Measurements from ENCODE around the gene NUDT1. TPM values are rescaled to one million over a fixed set of nuclear protein-coding genes. Genes with fewer than 3 reads are reported as not detected.

The NUDT1 gene
- total RNA-seq, 1 experiment from 2014 or later = 92.6 TPM

DNA sequence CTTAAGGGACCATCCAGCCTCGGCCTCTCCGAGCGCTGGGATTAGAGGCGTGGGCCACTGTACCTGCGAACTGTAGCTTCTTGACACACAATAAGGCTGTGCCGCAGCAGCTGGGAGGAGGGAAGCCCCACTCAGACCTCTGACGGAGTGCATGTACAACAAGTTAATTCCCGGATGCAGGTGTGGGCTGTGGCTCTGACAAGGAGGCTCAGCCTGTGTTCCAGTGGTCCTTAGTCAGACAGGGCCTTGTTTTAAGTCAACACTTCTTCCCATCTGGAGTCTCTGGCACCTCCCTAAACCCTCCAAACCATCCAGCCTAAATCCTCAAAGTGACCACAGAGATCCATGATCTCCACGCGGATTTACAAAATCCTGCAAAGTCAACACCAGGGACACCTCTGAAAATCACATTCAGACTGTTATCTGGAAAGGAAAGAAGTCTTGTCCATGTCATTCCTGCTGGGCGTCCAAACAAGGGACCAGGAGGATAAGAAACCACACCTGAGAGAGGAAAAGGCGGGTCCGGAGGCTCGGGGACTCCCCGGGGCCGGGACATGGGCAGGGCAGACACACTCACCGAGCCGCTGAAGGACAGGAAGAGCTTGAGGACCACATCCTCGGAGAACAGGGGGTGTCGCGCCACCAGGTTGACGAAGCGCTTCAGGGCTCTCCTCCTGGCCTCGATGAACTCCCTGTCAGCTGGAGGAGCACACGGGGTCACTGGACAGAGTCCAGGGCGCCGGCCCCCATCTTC is 29.4 kb downstream of the NUDT1 start:
- TF ChIP-seq POLR2AphosphoS5 (IDR thresholded peaks at IDR 0.05; ENCODE audit: low read depth, low read length) = no peak
- TF ChIP-seq SIN3A (IDR thresholded peaks at IDR 0.05; ENCODE audit: borderline replicate concordance, insufficient read depth, low read depth, low read length) = no peak
- no peak for TF ChIP-seq TCF7L2 (IDR thresholded peaks at IDR 0.05; ENCODE audit: low read depth, low read length)
- TF ChIP-seq, protein P1, sequence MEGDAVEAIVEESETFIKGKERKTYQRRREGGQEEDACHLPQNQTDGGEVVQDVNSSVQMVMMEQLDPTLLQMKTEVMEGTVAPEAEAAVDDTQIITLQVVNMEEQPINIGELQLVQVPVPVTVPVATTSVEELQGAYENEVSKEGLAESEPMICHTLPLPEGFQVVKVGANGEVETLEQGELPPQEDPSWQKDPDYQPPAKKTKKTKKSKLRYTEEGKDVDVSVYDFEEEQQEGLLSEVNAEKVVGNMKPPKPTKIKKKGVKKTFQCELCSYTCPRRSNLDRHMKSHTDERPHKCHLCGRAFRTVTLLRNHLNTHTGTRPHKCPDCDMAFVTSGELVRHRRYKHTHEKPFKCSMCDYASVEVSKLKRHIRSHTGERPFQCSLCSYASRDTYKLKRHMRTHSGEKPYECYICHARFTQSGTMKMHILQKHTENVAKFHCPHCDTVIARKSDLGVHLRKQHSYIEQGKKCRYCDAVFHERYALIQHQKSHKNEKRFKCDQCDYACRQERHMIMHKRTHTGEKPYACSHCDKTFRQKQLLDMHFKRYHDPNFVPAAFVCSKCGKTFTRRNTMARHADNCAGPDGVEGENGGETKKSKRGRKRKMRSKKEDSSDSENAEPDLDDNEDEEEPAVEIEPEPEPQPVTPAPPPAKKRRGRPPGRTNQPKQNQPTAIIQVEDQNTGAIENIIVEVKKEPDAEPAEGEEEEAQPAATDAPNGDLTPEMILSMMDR (IDR thresholded peaks at IDR 0.05) = no peak
- intact Hi-C loops (cut with micrococcal nuclease; ENCODE audit: unreplicated experiment) (no loop called here), in situ Hi-C loops (cut with HindIII; ENCODE audit: low pct_unique_long_range_greater_than_20kb, low sequenced_read_pairs) (no loop called here)
- no peak for DNase-seq (ENCODE audit: low read depth, low spot score)
- H3K4me1 ChIP-seq (ENCODE audit: control insufficient read depth, insufficient read depth, low read length) = peaks cover 12% of the 10 kb centered on the region
- no peak overlapping the region for H3K4me3 ChIP-seq (ENCODE audit: low read depth in 2 of 2, low read length in 2 of 2)
- H3K36me3 ChIP-seq (ENCODE audit: control insufficient read depth, insufficient read depth, low read length) = no peaks in the 10 kb centered on the region
- no TSS peak for BruUV-seq (replicated peaks)
- CTCF ChIA-PET = interaction anchor here (0.6 kb wide), 1 partner anchor 47 kb away, joined by 3 read pairs; no protein-coding TSS in a partner anchor
- no peak for ATAC-seq
- no peaks in the 10 kb centered on the region for H3K9me3 ChIP-seq (ENCODE audit: control insufficient read depth, insufficient read depth, low read depth, low read length)
- no peak overlapping the region for H3K27ac ChIP-seq (ENCODE audit: low read length)
- POLR2A ChIA-PET = no interaction called here
- no peaks in the 10 kb centered on the region for H3K27me3 ChIP-seq (ENCODE audit: control insufficient read depth, insufficient read depth, low read length)

DNA sequence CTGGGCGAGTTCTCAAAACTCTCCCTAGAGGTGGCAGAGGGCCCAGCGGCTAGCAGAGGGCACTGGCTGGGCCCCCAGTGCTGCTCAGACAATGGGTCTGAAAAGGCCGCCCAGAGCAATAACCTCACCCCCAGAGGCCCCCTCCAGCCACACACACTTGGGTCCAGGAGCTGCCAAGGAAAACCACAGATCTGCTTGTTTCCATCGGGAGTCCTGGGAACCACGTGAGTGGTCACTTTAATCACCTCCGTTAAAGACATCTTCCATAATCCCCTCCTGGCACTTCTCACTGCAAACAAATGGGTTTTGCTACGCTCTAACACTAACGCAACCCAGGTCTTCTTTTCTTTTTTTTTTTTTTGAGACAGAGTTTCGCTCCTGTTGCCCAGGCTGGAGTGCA is 30.0 kb downstream of the NUDT1 start:
- Histone ChIP-seq H3K4me1 (ENCODE audit: control insufficient read depth, insufficient read depth, low read length) (peaks cover 7% of the 10 kb centered on the region), H3K4me3 (ENCODE audit: low read depth in 2 of 2, low read length in 2 of 2) (no peak overlapping the region), H3K36me3 (ENCODE audit: control insufficient read depth, insufficient read depth, low read length) (no peaks in the 10 kb centered on the region), H3K27me3 (ENCODE audit: control insufficient read depth, insufficient read depth, low read length) (no peaks in the 10 kb centered on the region), H3K27ac (ENCODE audit: low read length) (no peak overlapping the region), H3K9me3 (ENCODE audit: control insufficient read depth, insufficient read depth, low read depth, low read length) (no peaks in the 10 kb centered on the region)
- in situ Hi-C loops (cut with HindIII; ENCODE audit: low pct_unique_long_range_greater_than_20kb, low sequenced_read_pairs) = no loop called here
- ChIA-PET CTCF (interaction anchor here (0.7 kb wide), 1 partner anchor 110 kb away, joined by 5 read pairs; no protein-coding TSS in a partner anchor), POLR2A (no interaction called here)
- intact Hi-C loops (cut with micrococcal nuclease; ENCODE audit: unreplicated experiment) = no loop called here
- ATAC-seq (no peak), DNase-seq (ENCODE audit: low read depth, low spot score) (no peak)
- TSS peak; percentile 53 for BruUV-seq (replicated peaks)
- TF ChIP-seq SIN3A (IDR thresholded peaks at IDR 0.05; ENCODE audit: borderline replicate concordance, insufficient read depth, low read depth, low read length) = no peak
- no peak for TF ChIP-seq TCF7L2 (IDR thresholded peaks at IDR 0.05; ENCODE audit: low read depth, low read length)
- TF ChIP-seq, protein P1 (IDR thresholded peaks at IDR 0.05) = no peak
- TF ChIP-seq POLR2AphosphoS5 (IDR thresholded peaks at IDR 0.05; ENCODE audit: low read depth, low read length) = no peak
- TF ChIP-seq, protein P2, sequence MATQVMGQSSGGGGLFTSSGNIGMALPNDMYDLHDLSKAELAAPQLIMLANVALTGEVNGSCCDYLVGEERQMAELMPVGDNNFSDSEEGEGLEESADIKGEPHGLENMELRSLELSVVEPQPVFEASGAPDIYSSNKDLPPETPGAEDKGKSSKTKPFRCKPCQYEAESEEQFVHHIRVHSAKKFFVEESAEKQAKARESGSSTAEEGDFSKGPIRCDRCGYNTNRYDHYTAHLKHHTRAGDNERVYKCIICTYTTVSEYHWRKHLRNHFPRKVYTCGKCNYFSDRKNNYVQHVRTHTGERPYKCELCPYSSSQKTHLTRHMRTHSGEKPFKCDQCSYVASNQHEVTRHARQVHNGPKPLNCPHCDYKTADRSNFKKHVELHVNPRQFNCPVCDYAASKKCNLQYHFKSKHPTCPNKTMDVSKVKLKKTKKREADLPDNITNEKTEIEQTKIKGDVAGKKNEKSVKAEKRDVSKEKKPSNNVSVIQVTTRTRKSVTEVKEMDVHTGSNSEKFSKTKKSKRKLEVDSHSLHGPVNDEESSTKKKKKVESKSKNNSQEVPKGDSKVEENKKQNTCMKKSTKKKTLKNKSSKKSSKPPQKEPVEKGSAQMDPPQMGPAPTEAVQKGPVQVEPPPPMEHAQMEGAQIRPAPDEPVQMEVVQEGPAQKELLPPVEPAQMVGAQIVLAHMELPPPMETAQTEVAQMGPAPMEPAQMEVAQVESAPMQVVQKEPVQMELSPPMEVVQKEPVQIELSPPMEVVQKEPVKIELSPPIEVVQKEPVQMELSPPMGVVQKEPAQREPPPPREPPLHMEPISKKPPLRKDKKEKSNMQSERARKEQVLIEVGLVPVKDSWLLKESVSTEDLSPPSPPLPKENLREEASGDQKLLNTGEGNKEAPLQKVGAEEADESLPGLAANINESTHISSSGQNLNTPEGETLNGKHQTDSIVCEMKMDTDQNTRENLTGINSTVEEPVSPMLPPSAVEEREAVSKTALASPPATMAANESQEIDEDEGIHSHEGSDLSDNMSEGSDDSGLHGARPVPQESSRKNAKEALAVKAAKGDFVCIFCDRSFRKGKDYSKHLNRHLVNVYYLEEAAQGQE (IDR thresholded peaks at IDR 0.05; ENCODE audit: insufficient read depth in 1 of 2, low read depth in 2 of 2, low read length in 1 of 2) = no peak
